Karpas-422 (cell line): ENCODE measurements around the gene ABHD16B. TPM values are rescaled to one million over a fixed set of nuclear protein-coding genes. Genes with fewer than 3 reads are reported as not detected.
"Not testable (repeated sequence)": the region's sequence is repeated elsewhere in the genome, so short reads cannot be mapped to it uniquely, and the experiment has no call there.

Experiments
- DNase-seq: peaks from one replicate; pipeline ENCODE4 v3.0.0-alpha.2; 2015
- H2AFZ ChIP-seq: fragments of 200-600 bp; sonication (generic); 2 replicates; pipeline ENCODE4 v1.6.1; 2014; ENCODE audit warnings: antibody characterized with exemption, low read length, mixed read lengths
- H3K27ac ChIP-seq: fragments of 200-600 bp; sonication (generic); 2 replicates; pipeline ENCODE4 v1.5.1; 2014; ENCODE audit warnings: mild to moderate bottlenecking, low read length, moderate library complexity
- H3K27me3 ChIP-seq: fragments of 200-600 bp; sonication (generic); 2 replicates; pipeline ENCODE4 v1.6.1; 2014; ENCODE audit warnings: low read length, mixed read lengths
- H3K36me3 ChIP-seq: fragments of 200-600 bp; sonication (generic); 2 replicates; pipeline ENCODE4 v1.6.1; 2014; ENCODE audit warnings: low read length, mixed read lengths; ENCODE audit not compliant: insufficient read depth
- H3K4me1 ChIP-seq: fragments of 200-600 bp; sonication (generic); 2 replicates; pipeline ENCODE4 v1.6.1; 2014; ENCODE audit warnings: mild to moderate bottlenecking, low read length, mixed read lengths
- H3K4me2 ChIP-seq: fragments of 200-600 bp; sonication (generic); 2 replicates; pipeline ENCODE4 v1.6.1; 2014; ENCODE audit warnings: low read length, low read depth, mild to moderate bottlenecking; ENCODE audit not compliant: poor library complexity, severe bottlenecking
- H3K4me3 ChIP-seq: fragments of 200-600 bp; sonication (generic); 2 replicates; pipeline ENCODE4 v1.5.1; 2014; ENCODE audit warnings: mild to moderate bottlenecking, antibody characterized with exemption, low read length, mixed read lengths
- H3K79me2 ChIP-seq: fragments of 200-600 bp; sonication (generic); 2 replicates; pipeline ENCODE4 v1.6.1; 2014; ENCODE audit warnings: mild to moderate bottlenecking, low read length, mixed read lengths
- H3K9ac ChIP-seq: fragments of 200-600 bp; sonication (generic); 2 replicates; pipeline ENCODE4 v1.6.0; 2014; ENCODE audit warnings: low read length
- H3K9me2 ChIP-seq: fragments of 200-600 bp; sonication (generic), shearing (Covaris generic); replicated peaks from 2 replicates; pipeline ENCODE4 v1.6.0; 2014; ENCODE audit warnings: mild to moderate bottlenecking, low read length, moderate library complexity; ENCODE audit not compliant: insufficient read depth
- H3K9me3 ChIP-seq: fragments of 300-700, 200-600 bp; sonication (generic); 2 replicates; pipeline ENCODE4 v1.6.1; 2014; ENCODE audit warnings: low read length, mixed read lengths
- H4K20me1 ChIP-seq: fragments of 200-600 bp; sonication (generic); 2 replicates; pipeline ENCODE4 v1.6.1; 2014; ENCODE audit warnings: mild to moderate bottlenecking, antibody characterized with exemption, low read length, low read depth; ENCODE audit not compliant: insufficient read depth
- total RNA-seq: library from RNA; depleted of rRNA; stranded (reverse); fragments of >200 nt; shearing (Covaris generic); gene quantifications from 2 replicates; pipeline ENCODE4 v1.2.3, GENCODE V29; 2014; ENCODE audit warnings: low replicate concordance

Gene ABHD16B
- total RNA-seq, 1 experiment from 2014 or later = not detected

GRCh38 chr20:63847237-63848002 is 13.9 kb upstream of the ABHD16B start:
- Histone ChIP-seq H2AFZ (no peak overlapping the region), H3K4me2 (no peak overlapping the region), H3K4me3 (no peak overlapping the region)

GRCh38 chr20:63848003-63848911 is 13.0 kb upstream of the ABHD16B start:
- Histone ChIP-seq H4K20me1 (no peaks in the 10 kb centered on the region), H2AFZ (no peak overlapping the region), H3K9me3 (no peaks in the 10 kb centered on the region), H3K79me2 (no peaks in the 10 kb centered on the region), H3K4me1 (no peaks in the 10 kb centered on the region), H3K36me3 (no peaks in the 10 kb centered on the region), H3K4me3 (no peak overlapping the region), H3K27me3 (no peaks in the 10 kb centered on the region), H3K9ac (no peak overlapping the region), H3K4me2 (no peak overlapping the region), H3K9me2 (no peaks in the 10 kb centered on the region), H3K27ac (no peak overlapping the region)
- no peak for DNase-seq

More at GRCh38 chr20:63847237-63848002, 13.9 kb upstream of the ABHD16B start:
- no peaks in the 10 kb centered on the region for H3K79me2 ChIP-seq
- no peak for DNase-seq
- no peaks in the 10 kb centered on the region for H3K9me2 ChIP-seq
- H3K4me1 ChIP-seq = no peaks in the 10 kb centered on the region
- H3K27me3 ChIP-seq = no peaks in the 10 kb centered on the region
- no peak overlapping the region for H3K27ac ChIP-seq
- H3K36me3 ChIP-seq = no peaks in the 10 kb centered on the region
- no peak overlapping the region for H3K9ac ChIP-seq
- H4K20me1 ChIP-seq = no peaks in the 10 kb centered on the region
- no peaks in the 10 kb centered on the region for H3K9me3 ChIP-seq

GRCh38 chr20:63850689-63851547 is 10.4 kb upstream of the ABHD16B start:
- no peak for DNase-seq
- no peak overlapping the region for H3K4me2 ChIP-seq
- no peaks in the 10 kb centered on the region for H3K9me3 ChIP-seq
- H3K27me3 ChIP-seq = no peaks in the 10 kb centered on the region
- no peak overlapping the region for H3K9ac ChIP-seq
- no peaks in the 10 kb centered on the region for H3K79me2 ChIP-seq
- no peak overlapping the region for H2AFZ ChIP-seq
- no peak overlapping the region for H3K4me3 ChIP-seq
- H3K9me2 ChIP-seq = no peaks in the 10 kb centered on the region
- H3K36me3 ChIP-seq = no peaks in the 10 kb centered on the region
- H3K27ac ChIP-seq = no peak overlapping the region
- H4K20me1 ChIP-seq = no peaks in the 10 kb centered on the region
- H3K4me1 ChIP-seq = no peaks in the 10 kb centered on the region

- not testable (repeated sequence) for H3K4me2 ChIP-seq, H2AFZ ChIP-seq, H4K20me1 ChIP-seq, H3K4me1 ChIP-seq, H3K9ac ChIP-seq, H3K9me2 ChIP-seq, H3K27ac ChIP-seq, H3K79me2 ChIP-seq, H3K9me3 ChIP-seq, H3K36me3 ChIP-seq, H3K27me3 ChIP-seq, H3K4me3 ChIP-seq, DNase-seq
Observed at GRCh38 chr20:63851548-63851943, 9.8 kb upstream of the ABHD16B start.

- H3K79me2 ChIP-seq, H3K9me2 ChIP-seq, H3K9me3 ChIP-seq, H3K4me1 ChIP-seq, H3K27ac ChIP-seq, H3K9ac ChIP-seq, H4K20me1 ChIP-seq, DNase-seq, H3K4me2 ChIP-seq, H3K36me3 ChIP-seq, H3K4me3 ChIP-seq, H2AFZ ChIP-seq, H3K27me3 ChIP-seq: not testable (repeated sequence)
Observed at GRCh38 chr20:63853733-63854068, 7.6 kb upstream of the ABHD16B start.

GRCh38 chr20:63854069-63854765 is 7.1 kb upstream of the ABHD16B start:
- no peaks in the 10 kb centered on the region for H3K9me3 ChIP-seq
- no peaks in the 10 kb centered on the region for H3K4me1 ChIP-seq
- no peaks in the 10 kb centered on the region for H3K36me3 ChIP-seq
- H3K4me2 ChIP-seq = no peak overlapping the region
- peaks cover 8% of the 10 kb centered on the region; the same call in 1 of the 2 replicates for H4K20me1 ChIP-seq
- H3K27me3 ChIP-seq = no peaks in the 10 kb centered on the region
- no peaks in the 10 kb centered on the region for H3K9me2 ChIP-seq
- no peak overlapping the region for H3K9ac ChIP-seq
- H3K27ac ChIP-seq = no peak overlapping the region
- no peak overlapping the region for H2AFZ ChIP-seq
- no peak overlapping the region for H3K4me3 ChIP-seq
- DNase-seq = no peak
- no peaks in the 10 kb centered on the region for H3K79me2 ChIP-seq

GRCh38 chr20:63854766-63855362 is 6.4 kb upstream of the ABHD16B start:
- Histone ChIP-seq H2AFZ (no peak overlapping the region), H3K36me3 (no peaks in the 10 kb centered on the region), H3K9me3 (no peaks in the 10 kb centered on the region), H3K4me3 (no peak overlapping the region), H4K20me1 (peaks cover 11% of the 10 kb centered on the region; the same call in 1 of the 2 replicates), H3K4me1 (no peaks in the 10 kb centered on the region), H3K79me2 (no peaks in the 10 kb centered on the region), H3K27ac (no peak overlapping the region), H3K9ac (no peak overlapping the region), H3K27me3 (no peaks in the 10 kb centered on the region), H3K9me2 (no peaks in the 10 kb centered on the region), H3K4me2 (no peak overlapping the region)
- DNase-seq = no peak
